Measurements from ENCODE around the gene TRIM66. TPM values are rescaled to one million over a fixed set of nuclear protein-coding genes. Genes with fewer than 3 reads are reported as not detected.

Gene TRIM66
- total RNA-seq, 4 donors from 2014 or later: 5.2 to 31.8 (median 7.6) TPM

- no peak for TF ChIP-seq CTCF (IDR thresholded peaks at IDR 0.05; ENCODE audit: low read depth)
Observed at GRCh38 chr11:8593935-8594909, 88.2 kb downstream of the TRIM66 start, which contains the start of gene STK33. Gene STK33 (minus strand): TSS chr11:8594228. CDS start chr11:8474905, 119,323 bp downstream.

GRCh38 chr11:8593455-8593854, 89.0 kb downstream of the TRIM66 start:
- TF ChIP-seq CTCF (IDR thresholded peaks at IDR 0.05; ENCODE audit: low read depth): no peak

- TF ChIP-seq CTCF (IDR thresholded peaks at IDR 0.05; ENCODE audit: low read depth): no peak
Observed at GRCh38 chr11:8587915-8588314, 94.5 kb downstream of the TRIM66 start.

GRCh38 chr11:8586805-8587204, 95.7 kb downstream of the TRIM66 start:
- TF ChIP-seq CTCF (IDR thresholded peaks at IDR 0.05; ENCODE audit: low read depth): no peak

- TF ChIP-seq CTCF (IDR thresholded peaks at IDR 0.05; ENCODE audit: low read depth): no peak
Observed at GRCh38 chr11:8586184-8586583, 96.3 kb downstream of the TRIM66 start.

GRCh38 chr11:8584511-8584910, 98.0 kb downstream of the TRIM66 start:
- no peak for TF ChIP-seq CTCF (IDR thresholded peaks at IDR 0.05; ENCODE audit: low read depth)

GRCh38 chr11:8584082-8584481, 98.4 kb downstream of the TRIM66 start:
- TF ChIP-seq CTCF (IDR thresholded peaks at IDR 0.05; ENCODE audit: low read depth): no peak

Data from subcutaneous adipose tissue (tissue), 4 donors.